B cell (primary cell): ENCODE results near the gene ALG9. TPM values are rescaled to one million over a fixed set of nuclear protein-coding genes. Genes with fewer than 3 reads are reported as not detected.
"Not testable (repeated sequence)": the region's sequence is repeated elsewhere in the genome, so short reads cannot be mapped to it uniquely, and the experiment has no call there.

ENCODE experiments used
- ATAC-seq: fragments of 200-7000 bp; cut with Tn5 transposase; one replicate; pipeline ENCODE4 v1.10.0; 2021; ENCODE audit warnings: low read depth, mild to moderate bottlenecking, moderate number of reproducible peaks, moderate library complexity
- CTCF ChIA-PET: fragments of 350-600 bp; sonication (Branson Sonifier 250); formaldehyde crosslinking; loops from one replicate; lab custom pipeline; 2021; ENCODE audit warnings: antibody characterized with exemption, inconsistent platforms; lab: Charles Lee
- POLR2A ChIA-PET: fragments of 350-600 bp; sonication (Branson Sonifier 250); formaldehyde crosslinking; loops from one replicate; lab custom pipeline; 2021; ENCODE audit warnings: antibody characterized with exemption; lab: Charles Lee
- DNase-seq: peaks from one replicate; pipeline ENCODE4 v3.0.0; 2013
- H2AFZ ChIP-seq: 2 replicates; pipeline ENCODE4 v1.6.1; 2012; ENCODE audit warnings: mild to moderate bottlenecking, low read depth, low read length; ENCODE audit not compliant: insufficient read depth, poor library complexity, severe bottlenecking
- H3K27ac ChIP-seq, 2 donors: 1 replicate in 1 of 2; 2 replicates in 1 of 2; pipeline ENCODE4 v1.5.1; 2012 to 2013; ENCODE audit warnings: low read length in 2 of 2, mild to moderate bottlenecking in 2 of 2, moderate library complexity in 1 of 2
- H3K27me3 ChIP-seq, 4 experiments: fragments of 200-600 bp in 1 of 4; sonication (generic) in 1 of 4; replicated peaks in 1 of 4; 1 replicate in 2 of 4; 2 replicates in 2 of 4; pipeline versions ENCODE4 v1.6.1 to v1.7.0; 2013 to 2016; ENCODE audit warnings: low read length in 3 of 4, mild to moderate bottlenecking in 2 of 4, mixed read lengths in 1 of 4, moderate library complexity in 1 of 4; ENCODE audit not compliant: insufficient read depth in 4 of 4, control insufficient read depth in 3 of 4; ENCODE audit errors: control extremely low read depth in 1 of 4
- H3K36me3 ChIP-seq, 2 experiments: replicated peaks in 1 of 2; 1 replicate in 1 of 2; 2 replicates in 1 of 2; pipeline versions ENCODE4 v1.6.1 to v1.7.1; 2013; ENCODE audit warnings: low read length in 1 of 2; ENCODE audit not compliant: insufficient read depth in 2 of 2, control insufficient read depth in 1 of 2; ENCODE audit errors: control extremely low read depth in 1 of 2, extremely low read depth in 1 of 2
- H3K4me1 ChIP-seq, 2 donors: fragments of 200-600 bp in 1 of 2; sonication (generic) in 1 of 2; 1 replicate in 1 of 2; 2 replicates in 1 of 2; pipeline versions ENCODE4 v1.5.1 to v1.6.1; 2013 to 2017; ENCODE audit warnings: low read length in 2 of 2; ENCODE audit not compliant: control insufficient read depth in 2 of 2, insufficient read depth in 2 of 2
- H3K4me2 ChIP-seq: replicated peaks from 2 replicates; pipeline ENCODE3; 2012; ENCODE audit warnings: mild to moderate bottlenecking, low read depth, low read length; ENCODE audit not compliant: poor library complexity, severe bottlenecking
- H3K4me3 ChIP-seq, 5 experiments: fragments of 200-600 bp in 1 of 5; sonication (generic) in 1 of 5; 1 replicate in 3 of 5; 2 replicates in 2 of 5; pipeline versions ENCODE4 v1.5.1 to v1.7.0; 2011 to 2016; ENCODE audit warnings: low read length in 4 of 5, mild to moderate bottlenecking in 4 of 5, low read depth in 2 of 5, control low read depth in 1 of 5, moderate library complexity in 1 of 5; ENCODE audit not compliant: insufficient read depth in 1 of 5; ENCODE audit errors: control extremely low read depth in 1 of 5, extremely low read depth in 1 of 5
- H3K79me2 ChIP-seq: fragments of 200-600 bp; sonication (generic); one replicate; pipeline ENCODE4 v1.6.0; 2016; ENCODE audit warnings: low read length; ENCODE audit not compliant: control insufficient read depth, insufficient read depth
- H3K9ac ChIP-seq: fragments of 200-600 bp; sonication (generic); 2 replicates; pipeline ENCODE4 v1.6.1; 2017; ENCODE audit warnings: mild to moderate bottlenecking, low read length, moderate library complexity
- H3K9me3 ChIP-seq, 3 donors: one replicate each; pipeline versions ENCODE4 v1.6.1 to v1.7.1; 2013; ENCODE audit warnings: low read length in 2 of 3; ENCODE audit not compliant: control insufficient read depth in 2 of 3, insufficient read depth in 1 of 3; ENCODE audit errors: control extremely low read depth in 1 of 3
- H4K20me1 ChIP-seq: 2 replicates; pipeline ENCODE4 v1.6.0; 2012; ENCODE audit warnings: mild to moderate bottlenecking, low read length; ENCODE audit not compliant: insufficient read depth, control insufficient read depth, poor library complexity, severe bottlenecking
- H3K27ac Mint-ChIP-seq: one replicate; pipeline ENCODE4 v1.8.0; 2021; ENCODE audit warnings: mixed read lengths
- H3K27me3 Mint-ChIP-seq: one replicate; pipeline ENCODE4 v1.8.0; 2021; ENCODE audit warnings: mixed read lengths
- H3K4me1 Mint-ChIP-seq: one replicate; pipeline ENCODE4 v1.8.0; 2021; ENCODE audit warnings: mixed read lengths
- H3K4me3 Mint-ChIP-seq: one replicate; pipeline ENCODE4 v1.8.0; 2021; ENCODE audit warnings: mixed read lengths
- H3K9me3 Mint-ChIP-seq: one replicate; pipeline ENCODE4 v1.8.0; 2022; ENCODE audit warnings: mixed read lengths; ENCODE audit not compliant: insufficient read depth
- CTCF ChIP-seq: fragments of 200-600 bp; IDR thresholded peaks from one replicate; pipeline ENCODE4 v1.8.0; 2022; ENCODE audit warnings: antibody characterized with exemption, mild to moderate bottlenecking
- EZH2 ChIP-seq: IDR thresholded peaks from 2 replicates; pipeline ENCODE4 v1.6.1; 2012; ENCODE audit warnings: borderline replicate concordance, low read depth, mild to moderate bottlenecking, moderate library complexity, low read length; ENCODE audit not compliant: insufficient read depth, poor library complexity, severe bottlenecking
- WGBS: methylation state at CpG from one replicate; pipeline ENCODE4 v1.1.5; 2013; ENCODE audit warnings: missing lambda C conversion rate; ENCODE audit not compliant: insufficient coverage; 5-methylcytosine and 5-hydroxymethylcytosine counted together
- intact Hi-C: fragments of 100-400 bp; cut with micrococcal nuclease; formaldehyde crosslinking; loops from one replicate; pipeline ENCODE4 v1.10.0; 2022
- polyA plus RNA-seq: library from polyadenylated mRNA; depleted of rRNA; stranded (reverse); fragments of >200 nt; gene quantifications from 2 replicates; pipeline ENCODE4 v1.2.3, GENCODE V29; 2012
- total RNA-seq, 2 donors: library from RNA; stranded (reverse); fragments of 120-200 nt in 1 of 2; gene quantifications; 1 replicate in 1 of 2; 2 replicates in 1 of 2; pipeline versions ENCODE4 v1.2.3 to v1.2.4, GENCODE V29; 2013 to 2022

Gene ALG9
- total and polyA plus RNA-seq, 2 donors (not counting 1 experiment from before 2014, with no cell fraction given) = 21.2 to 29.9 TPM

GRCh38 chr11:111771205-111771604 lies 100.2 kb downstream of the ALG9 start:
- H3K27ac Mint-ChIP-seq, H3K9me3 ChIP-seq, H3K36me3 ChIP-seq, H3K4me3 ChIP-seq, H3K27ac ChIP-seq, H3K4me3 Mint-ChIP-seq, H3K9me3 Mint-ChIP-seq, H3K27me3 ChIP-seq, H3K27me3 Mint-ChIP-seq, H3K4me2 ChIP-seq, intact Hi-C loops, POLR2A ChIA-PET, H3K9ac ChIP-seq, ATAC-seq, H2AFZ ChIP-seq, H4K20me1 ChIP-seq, H3K79me2 ChIP-seq, DNase-seq: not testable (repeated sequence)
- H3K4me1 ChIP-seq = peaks cover 13 to 18% of the 10 kb centered on the region in 2 donors
- peaks cover 20% of the 10 kb centered on the region for H3K4me1 Mint-ChIP-seq
- CTCF ChIA-PET = interaction anchor here (0.5 to 0.6 kb wide), 2 partner anchors 100 to 1532 kb away, joined by 3 to 4 read pairs; partner anchors contain the start of gene ALG9
- 100% methylated on average over 4 of the region's 5 CpGs for WGBS

GRCh38 chr11:111770581-111771134 lies 100.7 kb downstream of the ALG9 start:
- H3K4me3 Mint-ChIP-seq = no peak overlapping the region
- Histone ChIP-seq H3K9ac (no peak overlapping the region), H3K36me3 (no peaks in the 10 kb centered on the region), H3K4me2 (no peak overlapping the region), H3K4me1 (peaks cover 7 to 13% of the 10 kb centered on the region in 2 donors), H3K9me3 (no peaks in the 10 kb centered on the region), H3K4me3 (no peak overlapping the region), H3K27ac (no peak overlapping the region), H4K20me1 (no peaks in the 10 kb centered on the region), H3K27me3 (no peaks in the 10 kb centered on the region), H3K79me2 (peaks cover 5% of the 10 kb centered on the region), H2AFZ (no peak overlapping the region)
- intact Hi-C loops = no loop called here
- DNase-seq = no peak
- H3K9me3 Mint-ChIP-seq = no peaks in the 10 kb centered on the region
- 94% methylated on average over 3 of the region's 4 CpGs for WGBS
- no peak overlapping the region for H3K27ac Mint-ChIP-seq
- peaks cover 17% of the 10 kb centered on the region for H3K4me1 Mint-ChIP-seq
- ChIA-PET POLR2A (no interaction called here), CTCF (interaction anchor here (0.5 to 1.9 kb wide), 3 partner anchors 73 to 184 kb away, joined by 3 to 7 read pairs (median 6); partner anchors contain the start of gene ALG9)
- TF ChIP-seq CTCF = no peak
- no peak for TF ChIP-seq EZH2
- H3K27me3 Mint-ChIP-seq = no peaks in the 10 kb centered on the region
- no peak for ATAC-seq
